HG03432 (cell line): ENCODE data around the gene CTAGE8.
"Not testable (repeated sequence)": the region's sequence is repeated elsewhere in the genome, so short reads cannot be mapped to it uniquely, and the experiment has no call there.

Source experiments
- ATAC-seq: cut with Tn5 transposase; IDR thresholded peaks from one replicate; pipeline ENCODE4 v1.9.1; 2021; ENCODE audit warnings: mild to moderate bottlenecking, moderate library complexity; ENCODE audit not compliant: unreplicated experiment

Gene CTAGE8

GRCh38 chr7:144259067-144259466 lies 10.0 kb downstream of the CTAGE8 start:
- not testable (repeated sequence) for ATAC-seq

- no peak for ATAC-seq
These were observed 13.0 kb downstream of the CTAGE8 start for GRCh38 chr7:144256112-144256511.

GRCh38 chr7:144255471-144255897 lies 13.6 kb downstream of the CTAGE8 start:
- no peak for ATAC-seq

- ATAC-seq = not testable (repeated sequence)
These were observed 16.8 kb downstream of the CTAGE8 start for GRCh38 chr7:144252307-144252706.

GRCh38 chr7:144247674-144248330 lies 21.3 kb downstream of the CTAGE8 start:
- not testable (repeated sequence) for ATAC-seq

GRCh38 chr7:144246967-144247366 lies 22.1 kb downstream of the CTAGE8 start:
- ATAC-seq = not testable (repeated sequence)

GRCh38 chr7:144245372-144245771 lies 23.7 kb downstream of the CTAGE8 start:
- ATAC-seq = not testable (repeated sequence)

- not testable (repeated sequence) for ATAC-seq
These were observed 29.7 kb downstream of the CTAGE8 start, which contains the start of gene OR2A42 for GRCh38 chr7:144239365-144239764. OR2A42 (minus strand) TSS chr7:144239605; CDS start chr7:144232843, 6,762 bp downstream.

GRCh38 chr7:144238530-144239082 lies 30.5 kb downstream of the CTAGE8 start:
- not testable (repeated sequence) for ATAC-seq

- not testable (repeated sequence) for ATAC-seq
These were observed 36.0 kb downstream of the CTAGE8 start for GRCh38 chr7:144233039-144233438.

- not testable (repeated sequence) for ATAC-seq
These were observed 38.1 kb downstream of the CTAGE8 start for GRCh38 chr7:144231027-144231426.

- not testable (repeated sequence) for ATAC-seq
These were observed 40.3 kb downstream of the CTAGE8 start for GRCh38 chr7:144228810-144229209.

- ATAC-seq = not testable (repeated sequence)
These were observed 42.2 kb downstream of the CTAGE8 start for GRCh38 chr7:144226866-144227265.

- not testable (repeated sequence) for ATAC-seq
These were observed 45.4 kb downstream of the CTAGE8 start for GRCh38 chr7:144223675-144224074.

GRCh38 chr7:144220531-144220930 lies 48.6 kb downstream of the CTAGE8 start:
- ATAC-seq = not testable (repeated sequence)

GRCh38 chr7:144219149-144219548 lies 49.9 kb downstream of the CTAGE8 start:
- ATAC-seq = peak; percentile 64

- not testable (repeated sequence) for ATAC-seq
These were observed 50.5 kb downstream of the CTAGE8 start for GRCh38 chr7:144218581-144218980.

- not testable (repeated sequence) for ATAC-seq
These were observed 51.9 kb downstream of the CTAGE8 start for GRCh38 chr7:144217200-144217599.
